GM04504 (cell line): ENCODE results near the gene PAQR3.

Experiments used
- DNase-seq: peaks from one replicate; pipeline ENCODE4 v3.0.0-alpha.2; 2012; ENCODE audit warnings: low read depth

PAQR3 gene

GRCh38 chr4:78938868-78939666 lies at the start of gene PAQR3:
PAQR3 (minus strand) TSS chr4:78939438; CDS start chr4:78939224, 214 bp downstream.
- peak; percentile 61 for DNase-seq

- no peak for DNase-seq
Measured at GRCh38 chr4:78987683-78988082, 48.4 kb upstream of the PAQR3 start.

- no peak for DNase-seq
Measured at GRCh38 chr4:78984593-78984992, 45.4 kb upstream of the PAQR3 start.

GRCh38 chr4:78975865-78976264 lies 36.6 kb upstream of the PAQR3 start:
- no peak for DNase-seq

GRCh38 chr4:78971776-78972175 lies 32.5 kb upstream of the PAQR3 start:
- no peak for DNase-seq

- no peak for DNase-seq
Measured at GRCh38 chr4:78971326-78971725, 32.1 kb upstream of the PAQR3 start.

GRCh38 chr4:78962597-78963115 lies 23.4 kb upstream of the PAQR3 start:
- no peak for DNase-seq

- DNase-seq = no peak
Measured at GRCh38 chr4:78960926-78961325, 21.7 kb upstream of the PAQR3 start.

- no peak for DNase-seq
Measured at GRCh38 chr4:78956975-78957374, 17.7 kb upstream of the PAQR3 start.

GRCh38 chr4:78953769-78954666 lies 14.8 kb upstream of the PAQR3 start:
- DNase-seq = no peak

- no peak for DNase-seq
Measured at GRCh38 chr4:78953231-78953630, 14.0 kb upstream of the PAQR3 start.

GRCh38 chr4:78951862-78952472 lies 12.7 kb upstream of the PAQR3 start:
- DNase-seq = peak; percentile 11

- DNase-seq = no peak
Measured at GRCh38 chr4:78949735-78950134, 10.5 kb upstream of the PAQR3 start.

- DNase-seq = no peak
Measured at GRCh38 chr4:78945651-78946179, 6.5 kb upstream of the PAQR3 start.

- no peak for DNase-seq
Measured at GRCh38 chr4:78944381-78944780, 5.1 kb upstream of the PAQR3 start.

- DNase-seq = no peak
Measured at GRCh38 chr4:78940752-78941151, 1.5 kb upstream of the PAQR3 start.

GRCh38 chr4:78939667-78940008 lies 400 bp upstream of the PAQR3 start:
- no peak for DNase-seq

- no peak for DNase-seq
Measured at GRCh38 chr4:78938474-78938867, 767 bp downstream of the PAQR3 start.

- DNase-seq = peak; percentile 10
Measured at GRCh38 chr4:78937837-78938236, 1.4 kb downstream of the PAQR3 start.

GRCh38 chr4:78936989-78937388 lies 2.2 kb downstream of the PAQR3 start:
- no peak for DNase-seq

GRCh38 chr4:78930016-78930629 lies 9.1 kb downstream of the PAQR3 start:
- no peak for DNase-seq

GRCh38 chr4:78928835-78929234 lies 10.4 kb downstream of the PAQR3 start:
- DNase-seq = no peak
